Sigmoid colon (tissue), 7 donors: ENCODE data around the gene PSMB10. TPM values are rescaled to one million over a fixed set of nuclear protein-coding genes. Genes with fewer than 3 reads are reported as not detected.
"Not testable (repeated sequence)": the region's sequence is repeated elsewhere in the genome, so short reads cannot be mapped to it uniquely, and the experiment has no call there.

Experiments used
- DNase-seq: peaks from one replicate; pipeline ENCODE4 v3.0.0-alpha.2; 2019
- H3K27ac ChIP-seq, 4 donors: fragments of 200-600 bp; sonication (generic); one replicate each; pipeline ENCODE4 v1.5.1; 2016 to 2019; ENCODE audit warnings: mild to moderate bottlenecking in 1 of 4
- H3K27me3 ChIP-seq, 3 donors: fragments of 200-600 bp; sonication (generic); one replicate each; pipeline ENCODE4 v1.5.1; 2019; ENCODE audit warnings: mild to moderate bottlenecking in 1 of 3
- H3K36me3 ChIP-seq, 4 donors: fragments of 200-600 bp; sonication (generic); one replicate each; pipeline ENCODE4 v1.5.1; 2016 to 2019
- H3K4me1 ChIP-seq, 4 donors: fragments of 200-600 bp; sonication (generic); one replicate each; pipeline ENCODE4 v1.5.1; 2017 to 2019
- H3K4me3 ChIP-seq, 4 donors: fragments of 200-600 bp; sonication (generic); one replicate each; pipeline ENCODE4 v1.5.1; 2017 to 2019; ENCODE audit warnings: mild to moderate bottlenecking in 2 of 4, moderate library complexity in 1 of 4
- H3K9me3 ChIP-seq, 4 donors: fragments of 200-600 bp in 3 of 4; sonication (generic) in 3 of 4; one replicate each; pipeline versions ENCODE4 v1.5.1 to v1.6.1; 2013 to 2019
- EP300 ChIP-seq, 4 donors: sonication (generic); formaldehyde crosslinking; IDR thresholded peaks; one replicate each; pipeline ENCODE4 v1.6.1; 2017; ENCODE audit warnings: antibody characterized with exemption in 4 of 4
- POLR2A ChIP-seq, 2 donors: fragments of 450-650 bp; IDR thresholded peaks; one replicate each; pipeline ENCODE4 v1.6.1; 2016; ENCODE audit warnings: antibody characterized with exemption in 2 of 2, mild to moderate bottlenecking in 2 of 2, moderate library complexity in 2 of 2
- POLR2AphosphoS5 ChIP-seq, 4 donors: sonication (generic); formaldehyde crosslinking; IDR thresholded peaks; one replicate each; pipeline ENCODE4 v1.6.1; 2017; ENCODE audit warnings: antibody characterized with exemption in 4 of 4
- WGBS, 2 donors: extraction: QIAGEN DNeasy Blood & Tissue Kit; methylation state at CpG; one replicate each; pipeline ENCODE4 v1.1.7; 2013; 5-methylcytosine and 5-hydroxymethylcytosine counted together
- intact Hi-C: fragments of 100-400 bp; cut with DNase I; formaldehyde crosslinking; loops from one replicate; pipeline ENCODE4 v1.15.1; 2023
- polyA plus RNA-seq, 3 donors: library from polyadenylated mRNA; stranded (reverse); fragments of 200-250 nt; gene quantifications; one replicate each; pipeline ENCODE4 v1.2.3, GENCODE V29; 2013
- total RNA-seq, 4 donors: library from RNA; depleted of rRNA; stranded (reverse); fragments of >200 nt; gene quantifications; one replicate each; pipeline ENCODE4 v1.1.0, GENCODE V29; 2016
- TF ChIP-seq, protein P1 (sequence below), 4 experiments: fragments of 450-650 bp in 3 of 4; fragments of 200-600 bp in 1 of 4; IDR thresholded peaks; one replicate each; pipeline ENCODE4 v1.5.1; 2016 to 2019; ENCODE audit warnings: antibody characterized with exemption in 4 of 4, mild to moderate bottlenecking in 3 of 4, moderate library complexity in 2 of 4
- donor health status: healthy with polysubstance abuse.
- donor health status: Bipolar disorder and iron deficiency.
- donor health status: healthy.

PSMB10 gene
- total and polyA plus RNA-seq, 7 donors: 37.1 to 200 (median 61.0) TPM

DNA sequence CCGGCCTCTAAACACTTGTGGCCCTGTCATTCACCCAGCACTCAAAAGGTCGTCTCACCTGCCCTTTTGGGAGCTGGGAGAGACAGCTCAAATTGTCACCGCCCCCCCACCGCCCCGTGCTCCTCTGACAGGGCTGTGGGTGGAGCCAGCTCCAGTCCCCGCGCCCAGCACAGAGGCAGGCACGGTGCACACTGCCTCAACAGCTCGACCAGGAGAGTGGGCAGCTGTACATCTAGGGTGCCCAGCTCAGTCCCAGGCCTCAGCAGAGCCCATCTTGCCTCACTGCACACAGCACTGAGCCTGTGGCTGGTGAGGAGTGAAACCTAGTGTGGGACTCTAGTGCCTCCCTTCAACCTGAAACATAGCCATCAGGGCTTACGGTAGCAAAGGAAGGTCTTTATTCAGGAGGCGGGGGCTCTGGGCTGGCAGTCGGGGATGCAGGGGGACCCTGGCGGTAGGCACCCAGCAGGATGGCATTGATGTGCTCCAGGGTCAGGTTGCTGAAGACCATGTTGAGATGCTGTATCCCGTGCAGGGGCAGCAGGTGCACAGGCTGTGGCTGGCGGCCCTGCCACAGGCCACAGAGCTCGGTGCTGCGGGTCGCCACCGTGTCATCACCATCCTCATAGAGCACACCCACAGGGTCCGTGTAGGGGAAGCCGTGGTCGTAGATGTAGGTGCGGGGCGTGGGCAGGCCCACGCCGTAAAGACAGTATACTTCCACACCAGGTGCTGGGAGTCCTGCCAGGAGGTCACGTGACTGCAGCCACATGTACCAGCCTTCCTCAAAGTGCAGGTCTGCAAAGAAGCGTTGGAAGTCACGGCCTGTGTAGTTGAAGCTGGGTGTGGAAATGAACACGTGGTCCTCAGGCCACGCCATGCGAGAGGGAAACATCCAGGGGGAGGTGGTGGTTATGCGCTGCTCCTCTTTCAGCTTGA is 3.1 kb upstream of the PSMB10 start:
- H3K4me1 ChIP-seq: peaks cover 0 to 52% (median 44%) of the 10 kb centered on the region in 4 donors
- no peak for TF ChIP-seq EP300 (IDR thresholded peaks at IDR 0.05)
- TF ChIP-seq, protein P1, sequence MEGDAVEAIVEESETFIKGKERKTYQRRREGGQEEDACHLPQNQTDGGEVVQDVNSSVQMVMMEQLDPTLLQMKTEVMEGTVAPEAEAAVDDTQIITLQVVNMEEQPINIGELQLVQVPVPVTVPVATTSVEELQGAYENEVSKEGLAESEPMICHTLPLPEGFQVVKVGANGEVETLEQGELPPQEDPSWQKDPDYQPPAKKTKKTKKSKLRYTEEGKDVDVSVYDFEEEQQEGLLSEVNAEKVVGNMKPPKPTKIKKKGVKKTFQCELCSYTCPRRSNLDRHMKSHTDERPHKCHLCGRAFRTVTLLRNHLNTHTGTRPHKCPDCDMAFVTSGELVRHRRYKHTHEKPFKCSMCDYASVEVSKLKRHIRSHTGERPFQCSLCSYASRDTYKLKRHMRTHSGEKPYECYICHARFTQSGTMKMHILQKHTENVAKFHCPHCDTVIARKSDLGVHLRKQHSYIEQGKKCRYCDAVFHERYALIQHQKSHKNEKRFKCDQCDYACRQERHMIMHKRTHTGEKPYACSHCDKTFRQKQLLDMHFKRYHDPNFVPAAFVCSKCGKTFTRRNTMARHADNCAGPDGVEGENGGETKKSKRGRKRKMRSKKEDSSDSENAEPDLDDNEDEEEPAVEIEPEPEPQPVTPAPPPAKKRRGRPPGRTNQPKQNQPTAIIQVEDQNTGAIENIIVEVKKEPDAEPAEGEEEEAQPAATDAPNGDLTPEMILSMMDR (IDR thresholded peaks at IDR 0.05): no peak
- peak in 2 of 4 donors; percentile 10 to 34 for TF ChIP-seq POLR2AphosphoS5 (IDR thresholded peaks at IDR 0.05)
- peak overlapping the region in 2 of 4 donors; percentile 7 to 42 for H3K27ac ChIP-seq
- 56 to 63% methylated on average over 33 of the region's 33 CpGs for WGBS, 2 donors
- H3K4me3 ChIP-seq: no peak overlapping the region
- H3K36me3 ChIP-seq: peaks cover 0 to 37% (median 12%) of the 10 kb centered on the region in 4 donors
- H3K9me3 ChIP-seq: no peaks in the 10 kb centered on the region
- DNase-seq: no peak
- intact Hi-C loops: loop anchor here (5.0 to 10.0 kb wide), 2 partner anchors 97 to 415 kb away; partner anchors contain the start of genes RIPOR1 and THAP11
- H3K27me3 ChIP-seq: no peaks in the 10 kb centered on the region

- WGBS, 2 donors: 94 to 96% methylated on average over 5 of the region's 5 CpGs
- H3K4me1 ChIP-seq: peaks cover 0 to 39% (median 31%) of the 10 kb centered on the region in 4 donors
These were observed 1.1 kb upstream of the PSMB10 start for GRCh38 chr16:67937713-67938112.

DNA sequence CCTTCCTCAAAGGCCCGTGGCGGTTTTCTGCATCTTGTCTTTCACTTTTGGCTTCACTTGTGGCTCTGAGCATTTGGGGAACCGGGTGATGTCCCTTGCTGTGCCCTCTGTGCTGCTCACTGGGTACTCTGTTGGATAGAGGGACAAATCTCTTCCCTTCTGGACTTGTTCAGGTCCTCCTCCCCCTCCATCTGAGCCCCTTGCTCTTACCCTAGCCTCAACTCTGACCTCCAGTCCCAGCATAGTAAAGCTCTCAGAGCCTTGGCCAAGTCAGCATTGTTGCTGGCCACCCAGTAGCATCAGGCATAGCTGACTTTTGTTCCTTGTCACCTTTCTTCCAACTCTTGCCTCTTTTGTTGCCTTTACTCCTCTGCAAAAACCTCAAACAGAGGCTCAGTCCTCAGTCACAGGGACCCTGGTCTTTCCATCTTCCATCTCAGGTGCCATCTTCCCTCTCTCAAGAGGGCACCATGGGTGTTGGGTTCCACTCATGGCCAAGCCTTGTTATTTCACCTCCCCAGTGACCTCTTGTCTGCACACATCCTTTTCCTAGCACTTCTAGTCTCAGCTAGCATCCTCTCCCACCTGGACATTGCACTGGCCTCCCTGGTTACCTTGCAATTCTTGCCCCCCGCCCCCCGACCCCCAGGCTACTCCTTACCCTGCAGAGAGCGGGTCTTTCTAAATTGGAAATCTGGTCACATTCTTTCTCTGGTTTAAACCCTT is 393 bp upstream of the PSMB10 start:
- intact Hi-C loops: loop anchor here (5.0 to 10.0 kb wide), 2 partner anchors 95 to 412 kb away; partner anchors contain the start of genes RIPOR1 and THAP11
- Histone ChIP-seq H3K36me3 (peaks cover 0 to 30% (median 6%) of the 10 kb centered on the region in 4 donors), H3K9me3 (no peaks in the 10 kb centered on the region), H3K27ac (peak overlapping the region; percentile 91 to 97 (median 94)), H3K27me3 (no peaks in the 10 kb centered on the region), H3K4me3 (peak overlapping the region; percentile 77 to 89 (median 84)), H3K4me1 (peaks cover 0 to 34% (median 28%) of the 10 kb centered on the region in 4 donors)
- TF ChIP-seq EP300 (IDR thresholded peaks at IDR 0.05): no peak
- peak in 1 of 4 donors; percentile 3 for TF ChIP-seq POLR2AphosphoS5 (IDR thresholded peaks at IDR 0.05)
- TF ChIP-seq POLR2A (IDR thresholded peaks at IDR 0.05): no peak
- no peak for DNase-seq
- WGBS, 2 donors: 44 to 48% methylated on average over 6 of the region's 6 CpGs

More at GRCh38 chr16:67937713-67938112, 1.1 kb upstream of the PSMB10 start:
- peak overlapping the region in 3 of 4 donors; percentile 92 to 97 (median 95) for H3K27ac ChIP-seq
- peaks cover 0 to 35% (median 9%) of the 10 kb centered on the region in 4 donors for H3K36me3 ChIP-seq
- H3K9me3 ChIP-seq, DNase-seq, H3K27me3 ChIP-seq, H3K4me3 ChIP-seq: not testable (repeated sequence)
- intact Hi-C loops: loop anchor here (5.0 to 10.0 kb wide), 2 partner anchors 95 to 413 kb away; partner anchors contain the start of genes RIPOR1 and THAP11

DNA sequence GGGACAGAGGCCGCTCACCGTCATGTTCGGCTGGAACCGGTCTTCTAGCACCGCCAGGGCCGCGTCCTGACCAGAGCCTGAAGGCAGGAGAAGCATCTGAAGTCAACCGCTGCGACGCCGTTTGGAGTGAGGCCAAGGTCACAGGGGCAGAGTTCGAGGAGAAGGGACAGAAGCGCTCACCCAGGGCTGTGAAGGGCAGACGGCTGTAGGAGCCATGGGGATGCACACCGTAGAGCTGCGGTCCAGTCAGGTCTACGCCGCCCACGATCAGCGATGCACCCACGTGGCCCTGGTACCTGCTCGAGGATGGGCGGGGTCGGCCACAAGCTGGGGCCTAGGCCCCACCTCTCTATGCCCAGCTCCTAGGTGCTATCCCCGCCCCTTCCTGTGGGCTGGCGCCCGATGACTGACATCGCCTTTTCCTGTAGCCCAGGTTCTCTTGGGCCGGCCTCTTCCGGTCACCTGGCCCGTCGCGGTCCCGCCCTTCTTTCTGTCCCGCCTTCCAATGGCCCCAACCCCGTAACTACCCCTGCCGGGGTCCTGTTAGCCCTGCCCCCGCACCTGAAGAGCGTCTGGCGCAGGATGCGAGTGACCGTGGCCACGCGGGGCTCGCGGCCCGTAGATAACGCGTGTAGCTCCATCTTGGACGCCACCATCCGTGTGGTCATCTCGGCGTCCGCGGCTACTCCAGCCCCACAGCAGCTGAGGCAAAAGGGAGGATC is 1.1 kb downstream of the PSMB10 start:
- H3K4me3 ChIP-seq: peak overlapping the region; percentile 77 to 89 (median 84)
- peaks cover 0 to 34% (median 28%) of the 10 kb centered on the region in 4 donors for H3K4me1 ChIP-seq
- peak; percentile 97 for DNase-seq
- no peaks in the 10 kb centered on the region for H3K27me3 ChIP-seq
- H3K27ac ChIP-seq: peak overlapping the region; percentile 91 to 97 (median 94)
- intact Hi-C loops: loop anchor here (5.0 to 10.0 kb wide), 2 partner anchors 93 to 411 kb away; partner anchors contain the start of genes RIPOR1 and THAP11
- 3 to 9% methylated on average over 55 of the region's 55 CpGs for WGBS, 2 donors
- peaks cover 0 to 27% (median 6%) of the 10 kb centered on the region in 4 donors for H3K36me3 ChIP-seq
- no peaks in the 10 kb centered on the region for H3K9me3 ChIP-seq
- TF ChIP-seq POLR2AphosphoS5 (IDR thresholded peaks at IDR 0.05): peak; percentile 89 to 94 (median 92)
- TF ChIP-seq EP300 (IDR thresholded peaks at IDR 0.05): no peak
- TF ChIP-seq, protein P1 (IDR thresholded peaks at IDR 0.05): no peak
- TF ChIP-seq POLR2A (IDR thresholded peaks at IDR 0.05): peak; percentile 79 to 81

GRCh38 chr16:67935101-67935401 is 1.6 kb downstream of the PSMB10 start:
- no peaks in the 10 kb centered on the region for H3K9me3 ChIP-seq
- intact Hi-C loops: loop anchor here (5.0 to 10.0 kb wide), 2 partner anchors 93 to 410 kb away; partner anchors contain the start of genes RIPOR1 and THAP11
- H3K27me3 ChIP-seq: no peaks in the 10 kb centered on the region
- H3K4me1 ChIP-seq: peaks cover 0 to 30% (median 25%) of the 10 kb centered on the region in 4 donors
- peaks cover 0 to 27% (median 6%) of the 10 kb centered on the region in 4 donors for H3K36me3 ChIP-seq
- H3K27ac ChIP-seq: peak overlapping the region; percentile 91 to 97 (median 94)
- H3K4me3 ChIP-seq: peak overlapping the region; percentile 77 to 89 (median 84)
- DNase-seq: no peak
- 60 to 67% methylated on average over 13 of the region's 13 CpGs for WGBS, 2 donors
- no peak for TF ChIP-seq POLR2A (IDR thresholded peaks at IDR 0.05)
